Thyroid gland (tissue), 4 donors: Measurements from ENCODE around the gene ATP8A1.

Experiments
- CTCF ChIP-seq, 6 experiments: fragments of 200-600 bp in 3 of 6; fragments of 450-650 bp in 3 of 6; sonication (generic) in 3 of 6; IDR thresholded peaks; one replicate each; pipeline ENCODE4 v1.5.1; 2016 to 2019; ENCODE audit warnings: antibody characterized with exemption in 6 of 6, mild to moderate bottlenecking in 2 of 6, inconsistent platforms in 1 of 6, moderate library complexity in 1 of 6
- POLR2A ChIP-seq, 2 donors: fragments of 450-650 bp; IDR thresholded peaks; one replicate each; pipeline ENCODE4 v1.6.1; 2017; ENCODE audit warnings: antibody characterized with exemption in 2 of 2, mild to moderate bottlenecking in 2 of 2, moderate library complexity in 1 of 2

GRCh38 chr4:42458657-42459056 lies 198.2 kb downstream of the ATP8A1 start:
- TF ChIP-seq POLR2A (IDR thresholded peaks at IDR 0.05) (no peak), CTCF (IDR thresholded peaks at IDR 0.05) (no peak)
